NCI-H2107 treated with DMSO at 0.1 percent for 48 hours (cell line): ENCODE data around the gene TRMO.
"Not testable (repeated sequence)": the region's sequence is repeated elsewhere in the genome, so short reads cannot be mapped to it uniquely, and the experiment has no call there.

Experiments
- DNase-seq: peaks from one replicate; lab custom pipeline; 2025; ENCODE audit not compliant: unreplicated experiment; lab: John Stamatoyannopoulos, UW

TRMO gene

GRCh38 chr9:97921959-97922724, at the start of gene TRMO:
TRMO (minus strand) TSS chr9:97922500; CDS start chr9:97922493, 7 bp downstream.
- peak; percentile 92 for DNase-seq

DNA sequence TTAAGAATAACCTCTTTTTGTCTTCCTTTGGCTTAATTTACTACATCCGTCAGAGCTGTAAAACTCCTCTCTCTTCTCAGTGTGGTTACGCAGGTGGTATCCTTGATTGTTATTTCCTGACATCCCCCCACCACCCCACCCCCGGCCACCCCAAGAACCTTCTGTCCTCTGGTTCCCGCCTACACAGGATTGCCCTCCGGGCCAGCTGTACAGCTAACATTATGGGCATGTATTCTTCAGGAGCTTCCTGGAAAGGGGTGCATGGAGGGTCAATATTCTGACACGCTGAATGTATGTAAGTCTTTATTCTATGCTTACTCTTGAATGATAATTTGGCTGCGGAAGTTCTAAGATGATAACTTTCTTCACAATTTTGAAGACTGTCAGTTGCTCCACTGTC, 47.9 kb upstream of the TRMO start:
- DNase-seq = no peak

DNA sequence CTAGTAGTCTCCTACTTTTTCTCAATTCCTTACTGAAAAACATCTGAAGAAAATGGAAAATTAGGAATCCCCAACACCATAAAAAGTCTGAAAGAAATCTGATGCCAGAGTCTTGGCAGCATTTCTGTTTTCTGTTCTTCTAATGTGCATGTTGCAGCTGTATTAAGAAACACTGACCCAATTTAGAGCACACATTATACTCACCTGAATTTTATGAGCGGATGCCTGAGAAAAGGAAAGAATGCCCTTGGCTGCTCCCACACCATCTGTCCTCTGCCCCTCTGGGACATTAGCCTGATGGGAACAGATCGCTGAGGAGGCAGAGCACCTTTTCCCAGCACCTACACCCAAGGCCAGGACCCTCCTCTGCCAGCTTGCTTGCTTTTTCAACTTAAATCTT, 46.7 kb upstream of the TRMO start:
- DNase-seq = no peak

DNA sequence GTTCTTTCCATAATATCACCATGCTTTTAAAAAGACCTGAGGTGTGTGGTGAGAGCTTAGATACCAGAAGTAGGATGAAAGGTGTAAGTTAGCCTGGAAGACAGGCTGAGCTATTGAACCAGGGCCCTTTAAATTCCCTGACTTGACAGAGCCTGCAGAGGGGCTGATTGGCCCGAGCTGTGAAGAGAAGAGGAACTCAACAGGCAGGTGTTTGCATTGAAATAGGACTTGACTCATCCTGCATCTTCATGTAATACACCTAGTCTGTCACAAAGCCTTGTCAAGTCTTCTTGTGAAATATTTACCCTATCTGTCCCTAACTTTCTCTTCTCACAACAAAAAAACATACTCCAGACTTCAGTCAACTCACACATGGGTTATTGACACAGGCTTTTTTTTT, 44.2 kb upstream of the TRMO start:
- DNase-seq = no peak

DNA sequence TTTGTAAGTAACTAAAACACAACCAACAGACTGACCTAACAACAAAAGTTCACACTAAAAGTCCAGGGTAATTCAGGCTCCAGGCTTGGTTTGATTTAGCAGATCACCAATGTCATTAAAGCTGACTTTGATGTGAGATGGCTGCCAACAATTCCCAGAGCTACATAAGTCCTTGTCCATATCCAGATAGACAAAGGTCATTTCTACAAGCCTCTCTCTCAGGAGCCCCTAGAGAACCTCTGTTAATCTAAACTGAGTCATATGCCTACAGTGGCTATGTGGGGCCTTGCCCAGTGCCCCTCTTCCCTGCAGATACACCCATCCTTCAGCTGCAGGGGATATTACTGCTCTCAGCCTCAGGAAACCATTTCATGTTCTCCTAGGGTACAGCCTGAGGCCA, 42.6 kb upstream of the TRMO start:
- no peak for DNase-seq

DNA sequence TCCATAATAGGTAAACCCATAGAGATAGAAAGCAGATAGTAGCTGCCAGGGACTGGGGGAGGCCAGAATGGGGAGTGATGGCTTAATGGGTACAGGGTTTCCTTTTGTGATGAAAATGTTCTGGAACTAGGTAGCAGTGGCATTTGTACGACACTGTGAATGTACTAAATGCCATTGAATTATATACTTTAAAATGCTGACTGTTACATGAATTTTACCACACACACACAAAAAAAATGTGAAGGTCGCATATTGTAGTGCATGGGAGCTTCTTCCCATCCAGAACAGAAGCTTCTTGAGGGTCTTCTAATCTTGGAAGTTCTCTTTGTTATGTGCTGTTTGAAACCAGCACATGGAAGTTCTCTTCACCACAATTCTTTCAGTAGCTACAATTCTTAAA, 40.9 kb upstream of the TRMO start:
- no peak for DNase-seq

- DNase-seq = no peak
These were observed 40.3 kb upstream of the TRMO start for GRCh38 chr9:97962575-97962974.

DNA sequence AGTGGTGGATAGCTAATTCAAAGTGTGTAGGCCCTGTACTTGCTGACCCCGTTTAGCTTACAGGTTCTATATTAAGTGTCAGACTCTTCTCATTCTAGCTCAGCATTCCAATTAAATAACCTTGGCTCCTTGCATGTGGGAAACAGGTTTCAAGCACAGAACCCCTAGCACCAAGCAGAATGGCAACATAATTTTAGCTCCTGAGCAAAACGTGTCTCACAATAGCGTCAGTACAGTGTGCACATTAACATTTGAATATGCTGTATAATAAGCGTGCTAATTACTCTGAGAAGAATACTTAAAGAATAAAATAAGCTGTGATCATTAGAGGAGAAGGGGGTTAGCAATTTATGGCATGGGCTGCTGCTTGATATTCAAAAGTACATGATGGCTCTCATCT, 39.8 kb upstream of the TRMO start:
- DNase-seq = no peak

DNA sequence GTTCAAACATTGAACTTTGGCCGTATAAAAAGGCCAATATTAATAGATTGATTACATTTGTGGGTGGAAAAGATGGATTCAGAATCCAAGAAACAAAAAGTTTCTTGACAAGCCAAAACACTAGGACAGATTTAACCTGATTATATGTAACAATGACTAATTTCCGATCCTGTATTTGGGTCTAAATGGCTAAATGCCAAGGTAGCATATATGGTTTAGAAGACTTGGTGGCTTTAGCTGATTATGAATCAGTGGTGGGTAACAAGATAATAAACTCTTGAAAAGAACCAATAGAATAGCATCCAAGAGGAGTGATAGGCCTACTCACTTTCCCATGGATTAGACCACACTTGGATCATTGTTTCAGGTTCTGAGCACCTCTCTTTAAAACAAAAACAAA, 39.1 kb upstream of the TRMO start:
- DNase-seq = no peak

- not testable (repeated sequence) for DNase-seq
These were observed 38.5 kb upstream of the TRMO start for GRCh38 chr9:97960678-97961328.

DNA sequence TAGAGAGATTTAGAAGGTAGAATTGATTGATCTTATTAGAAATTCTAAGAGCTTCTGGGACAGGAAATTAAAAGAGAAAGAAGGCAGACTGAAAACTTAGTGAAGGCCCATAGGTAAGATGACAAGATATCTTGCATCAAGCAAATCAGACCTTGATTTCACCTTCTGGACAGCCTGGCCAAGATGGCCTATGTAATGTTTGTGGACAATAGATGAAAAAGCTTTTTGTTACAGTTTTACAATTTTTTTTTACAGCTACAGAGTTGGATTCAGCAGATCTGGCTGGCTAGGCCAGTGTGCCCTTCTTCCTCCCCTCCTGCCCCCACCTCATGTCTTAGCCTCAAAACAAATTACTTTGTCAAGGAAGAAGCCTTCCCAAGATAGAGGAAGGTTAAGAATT, 37.3 kb upstream of the TRMO start:
- no peak for DNase-seq

DNA sequence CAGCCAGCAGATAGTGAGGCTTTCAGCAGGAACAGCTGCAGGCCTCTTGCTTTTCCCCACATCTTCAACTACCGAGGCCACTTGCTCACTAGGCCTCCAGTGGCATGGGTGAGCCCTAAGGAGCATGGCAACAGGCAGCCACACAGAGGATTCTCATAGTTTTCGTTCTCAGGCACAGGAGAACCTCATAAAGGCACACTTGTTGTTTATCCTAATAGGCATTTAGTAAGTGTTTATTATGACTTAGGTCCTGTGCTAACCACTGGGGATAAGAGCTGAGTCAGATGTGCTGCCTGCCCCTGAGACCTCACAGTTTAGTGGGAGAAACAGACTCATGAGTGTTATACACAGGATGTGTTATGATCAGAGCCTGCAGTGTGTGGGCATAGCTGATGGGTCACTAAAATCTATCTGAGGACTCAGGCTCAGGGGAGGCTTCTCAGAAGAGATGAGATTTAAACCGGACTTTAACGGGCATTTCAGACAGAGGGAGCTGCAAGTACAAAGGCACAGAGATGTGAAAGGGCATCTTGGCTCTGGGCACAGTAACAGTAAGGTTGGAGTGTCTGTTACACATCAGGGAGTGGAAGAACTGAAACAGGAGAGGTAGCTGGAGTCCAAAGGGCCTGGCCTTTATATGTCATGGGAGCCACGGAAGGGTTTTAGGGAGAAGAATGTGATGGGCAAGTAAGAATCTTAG, 36.7 kb upstream of the TRMO start:
- no peak for DNase-seq

- no peak for DNase-seq
These were observed 34.0 kb upstream of the TRMO start for GRCh38 chr9:97956331-97956730.

DNA sequence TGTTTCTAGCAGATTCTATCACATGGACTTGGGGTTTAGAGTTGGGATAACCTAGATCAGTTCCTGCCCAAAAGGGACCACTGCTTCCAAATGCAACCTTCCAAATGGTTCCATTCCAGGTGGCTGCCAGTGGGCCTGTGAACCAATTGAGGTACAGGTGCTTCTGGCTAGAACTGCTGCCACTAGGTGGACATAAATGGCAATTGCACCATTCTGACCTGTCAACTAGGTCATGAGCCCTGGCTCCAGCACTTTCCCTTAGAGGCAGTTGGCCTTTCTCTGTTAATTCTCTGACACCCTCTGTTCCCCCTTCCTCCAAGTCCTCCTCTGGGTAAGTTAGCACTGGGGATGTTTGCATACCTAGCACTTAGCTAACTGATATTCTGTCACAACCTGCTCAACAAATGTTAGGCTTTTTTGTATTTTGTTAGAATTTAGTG, 32.3 kb upstream of the TRMO start:
- peak; percentile 39 for DNase-seq

DNA sequence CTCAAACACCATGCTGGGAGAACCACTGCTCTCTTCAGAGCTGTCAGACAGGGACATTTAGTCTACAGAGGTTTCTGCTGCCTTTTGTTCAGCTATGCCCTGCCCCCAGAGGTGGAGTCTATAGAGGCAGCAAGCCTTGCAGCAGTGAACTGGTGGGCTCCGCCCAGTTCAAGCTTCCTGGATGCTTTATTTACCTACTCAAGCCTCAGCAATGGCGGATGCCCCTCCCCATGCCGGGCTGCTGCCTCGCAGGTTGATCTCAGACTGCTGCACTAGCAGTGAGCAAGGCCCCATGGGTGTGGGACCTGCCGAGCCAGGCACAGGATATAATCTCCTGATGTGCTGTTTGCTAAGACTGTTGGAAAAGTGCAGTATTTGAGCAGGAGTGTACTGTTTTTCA, 28.6 kb upstream of the TRMO start:
- not testable (repeated sequence) for DNase-seq

GRCh38 chr9:97947094-97947493, 24.8 kb upstream of the TRMO start:
- DNase-seq = not testable (repeated sequence)

DNA sequence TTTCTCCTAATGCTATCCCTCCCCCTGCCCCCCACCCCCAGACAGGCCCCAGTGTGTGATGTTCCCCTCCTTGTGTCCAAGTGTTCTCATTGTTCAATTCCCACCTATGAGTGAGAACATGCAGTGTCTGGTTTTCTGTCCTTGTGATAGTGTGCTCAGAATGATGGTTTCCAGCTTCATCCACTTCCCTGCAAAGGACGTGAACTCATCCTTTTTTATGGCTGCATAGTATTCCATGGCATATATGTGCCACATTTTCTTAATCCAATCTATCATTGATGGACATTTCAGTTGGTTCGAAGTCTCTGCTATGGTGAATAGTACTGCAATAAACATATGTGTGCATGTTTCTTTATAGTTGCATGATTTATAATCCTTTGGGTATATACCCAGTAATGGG, 23.2 kb upstream of the TRMO start:
- DNase-seq = not testable (repeated sequence)

- no peak for DNase-seq
These were observed 22.3 kb upstream of the TRMO start for GRCh38 chr9:97944612-97945011.

GRCh38 chr9:97943308-97943855, 21.1 kb upstream of the TRMO start:
- DNase-seq = no peak

DNA sequence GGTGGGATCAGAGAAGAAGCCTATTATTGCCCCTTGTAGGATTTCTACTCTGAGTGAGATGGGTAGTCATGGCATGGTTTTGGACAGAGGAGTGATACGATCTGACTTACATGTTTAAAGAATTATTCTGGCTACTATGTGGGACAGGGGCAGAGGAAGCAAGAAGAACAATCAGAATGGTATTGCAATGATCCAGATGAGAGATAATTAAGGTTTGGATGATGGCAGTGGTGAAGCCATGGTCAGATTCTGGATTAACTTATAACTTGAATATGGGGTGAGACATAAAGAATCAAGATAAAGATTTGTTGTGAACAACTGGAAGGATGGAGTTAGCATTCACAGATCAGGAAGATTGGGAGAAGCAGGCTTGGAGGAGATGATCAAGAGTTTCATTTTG, 19.0 kb upstream of the TRMO start:
- no peak for DNase-seq

GRCh38 chr9:97940741-97941140, 18.4 kb upstream of the TRMO start:
- DNase-seq = no peak

- DNase-seq = no peak
These were observed 17.9 kb upstream of the TRMO start for GRCh38 chr9:97940233-97940632.
